Neural progenitor cell (in vitro differentiated cells): ENCODE results near the gene APCDD1L. TPM values are rescaled to one million over a fixed set of nuclear protein-coding genes. Genes with fewer than 3 reads are reported as not detected.
"Not testable (repeated sequence)": the region's sequence is repeated elsewhere in the genome, so short reads cannot be mapped to it uniquely, and the experiment has no call there.

Source experiments
- DNase-seq: peaks from one replicate; pipeline ENCODE4 v3.0.0-alpha.2; 2016; ENCODE audit warnings: low spot score
- H2AFZ ChIP-seq: fragments of 200-600 bp; sonication (generic); replicated peaks from 2 replicates; pipeline ENCODE4 v1.6.1; 2016; ENCODE audit warnings: antibody characterized with exemption
- H3F3A ChIP-seq: fragments of 200-600 bp; sonication (generic); 2 replicates; pipeline ENCODE4 v1.6.1; 2016; ENCODE audit warnings: antibody characterized with exemption, low read depth
- H3K27ac ChIP-seq: fragments of 200-600 bp; sonication (generic); 2 replicates; pipeline ENCODE4 v1.5.1; 2016; ENCODE audit warnings: mild to moderate bottlenecking
- H3K27me3 ChIP-seq: fragments of 200-600 bp; sonication (generic); 2 replicates; pipeline ENCODE4 v1.6.1; 2016; ENCODE audit warnings: mild to moderate bottlenecking, moderate library complexity
- H3K36me3 ChIP-seq: fragments of 200-600 bp; sonication (generic); 2 replicates; pipeline ENCODE4 v1.5.1; 2016
- H3K4me1 ChIP-seq: fragments of 200-600 bp; sonication (generic); 2 replicates; pipeline ENCODE4 v1.6.1; 2016; ENCODE audit warnings: mixed run types
- H3K4me2 ChIP-seq: fragments of 200-600 bp; sonication (generic); 2 replicates; pipeline ENCODE4 v1.6.1; 2016
- H3K4me3 ChIP-seq: fragments of 200-600 bp; sonication (generic); 2 replicates; pipeline ENCODE4 v1.5.1; 2016
- H3K79me2 ChIP-seq: fragments of 200-600 bp; sonication (generic); 2 replicates; pipeline ENCODE4 v1.6.1; 2016; ENCODE audit warnings: low read depth
- H3K9ac ChIP-seq: fragments of 200-600 bp; sonication (generic); 2 replicates; pipeline ENCODE4 v1.6.1; 2016
- H3K9me3 ChIP-seq: fragments of 200-600 bp; sonication (generic); 2 replicates; pipeline ENCODE4 v1.5.1; 2016; ENCODE audit warnings: low read depth
- H4K20me1 ChIP-seq: fragments of 200-600 bp; sonication (generic); 2 replicates; pipeline ENCODE4 v1.6.1; 2016; ENCODE audit warnings: low read depth
- H3K27ac Mint-ChIP-seq: 3 replicates; pipeline ENCODE4 v1.8.0; 2021; ENCODE audit warnings: mixed read lengths
- H3K27me3 Mint-ChIP-seq: 2 replicates; pipeline ENCODE4 v1.8.0; 2022; ENCODE audit warnings: low read depth, mild to moderate bottlenecking, inconsistent platforms, moderate library complexity, mixed read lengths; ENCODE audit not compliant: insufficient read depth
- H3K36me3 Mint-ChIP-seq: 3 replicates; pipeline ENCODE4 v1.8.0; 2021; ENCODE audit warnings: mixed read lengths
- H3K4me1 Mint-ChIP-seq: 3 replicates; pipeline ENCODE4 v1.8.0; 2021; ENCODE audit warnings: mixed read lengths
- H3K4me3 Mint-ChIP-seq: 3 replicates; pipeline ENCODE4 v1.8.0; 2021; ENCODE audit warnings: mild to moderate bottlenecking, moderate library complexity, mixed read lengths
- H3K9me3 Mint-ChIP-seq: 3 replicates; pipeline ENCODE4 v1.8.0; 2020; ENCODE audit warnings: mixed read lengths
- EZH2 ChIP-seq: fragments of 200-600 bp; sonication (generic); IDR thresholded peaks from 2 replicates; pipeline ENCODE4 v1.6.1; 2017; ENCODE audit warnings: antibody characterized with exemption, mild to moderate bottlenecking, moderate library complexity
- EZH2phosphoT487 ChIP-seq: fragments of 200-600 bp; sonication (generic); IDR thresholded peaks from 2 replicates; pipeline ENCODE4 v1.6.1; 2017; ENCODE audit warnings: antibody characterized with exemption
- total RNA-seq: library from RNA; depleted of rRNA; stranded (reverse); fragments of >200 nt; gene quantifications from 2 replicates; pipeline ENCODE4 v1.2.3, GENCODE V29; 2015; ENCODE audit warnings: low replicate concordance
- TF ChIP-seq, protein P1 (sequence below): fragments of 200-600 bp; sonication (generic); IDR thresholded peaks from 2 replicates; pipeline ENCODE4 v1.5.1; 2017; ENCODE audit warnings: antibody characterized with exemption, mild to moderate bottlenecking

Gene APCDD1L
- total RNA-seq, 1 donor from 2014 or later = not detected

DNA sequence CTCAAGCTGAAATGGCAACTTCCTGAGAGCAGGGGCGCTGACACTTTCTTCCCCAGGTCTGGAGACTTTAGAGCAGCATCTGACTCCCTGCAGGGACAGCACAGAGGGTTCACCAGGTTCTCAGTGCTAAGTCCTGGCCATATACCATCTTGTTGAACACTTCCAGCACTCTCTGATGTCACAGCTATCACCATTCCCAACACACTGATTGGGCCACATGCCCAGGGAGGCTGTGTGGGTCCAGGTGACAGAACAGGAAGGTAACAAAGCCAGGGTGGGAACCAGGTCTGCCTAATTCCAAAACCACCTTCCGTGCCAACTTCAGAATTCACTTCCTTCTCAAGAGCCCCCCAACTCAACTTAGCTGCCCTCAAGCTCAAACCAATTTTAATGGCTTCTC lies 4.3 kb downstream of the APCDD1L start:
- no peaks in the 10 kb centered on the region for H3K4me1 Mint-ChIP-seq
- H3K27ac ChIP-seq = no peak overlapping the region
- no peak for TF ChIP-seq EZH2
- no peak for TF ChIP-seq EZH2phosphoT487
- TF ChIP-seq, protein P1, sequence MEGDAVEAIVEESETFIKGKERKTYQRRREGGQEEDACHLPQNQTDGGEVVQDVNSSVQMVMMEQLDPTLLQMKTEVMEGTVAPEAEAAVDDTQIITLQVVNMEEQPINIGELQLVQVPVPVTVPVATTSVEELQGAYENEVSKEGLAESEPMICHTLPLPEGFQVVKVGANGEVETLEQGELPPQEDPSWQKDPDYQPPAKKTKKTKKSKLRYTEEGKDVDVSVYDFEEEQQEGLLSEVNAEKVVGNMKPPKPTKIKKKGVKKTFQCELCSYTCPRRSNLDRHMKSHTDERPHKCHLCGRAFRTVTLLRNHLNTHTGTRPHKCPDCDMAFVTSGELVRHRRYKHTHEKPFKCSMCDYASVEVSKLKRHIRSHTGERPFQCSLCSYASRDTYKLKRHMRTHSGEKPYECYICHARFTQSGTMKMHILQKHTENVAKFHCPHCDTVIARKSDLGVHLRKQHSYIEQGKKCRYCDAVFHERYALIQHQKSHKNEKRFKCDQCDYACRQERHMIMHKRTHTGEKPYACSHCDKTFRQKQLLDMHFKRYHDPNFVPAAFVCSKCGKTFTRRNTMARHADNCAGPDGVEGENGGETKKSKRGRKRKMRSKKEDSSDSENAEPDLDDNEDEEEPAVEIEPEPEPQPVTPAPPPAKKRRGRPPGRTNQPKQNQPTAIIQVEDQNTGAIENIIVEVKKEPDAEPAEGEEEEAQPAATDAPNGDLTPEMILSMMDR = no peak
- H3K27ac Mint-ChIP-seq = no peak overlapping the region
- H3F3A ChIP-seq = no peaks in the 10 kb centered on the region
- H3K9ac ChIP-seq = no peak overlapping the region
- H2AFZ ChIP-seq = no peak overlapping the region
- no peak overlapping the region for H3K4me3 ChIP-seq
- no peak overlapping the region for H3K4me2 ChIP-seq
- H3K27me3 Mint-ChIP-seq = peaks cover 30% of the 10 kb centered on the region
- no peaks in the 10 kb centered on the region for H4K20me1 ChIP-seq
- H3K4me3 Mint-ChIP-seq = no peak overlapping the region
- H3K27me3 ChIP-seq = peaks cover 43% of the 10 kb centered on the region
- H3K36me3 Mint-ChIP-seq = no peaks in the 10 kb centered on the region
- DNase-seq = no peak
- peaks cover 12% of the 10 kb centered on the region for H3K9me3 Mint-ChIP-seq
- H3K4me1 ChIP-seq = no peaks in the 10 kb centered on the region
- no peaks in the 10 kb centered on the region for H3K79me2 ChIP-seq
- H3K36me3 ChIP-seq = no peaks in the 10 kb centered on the region
- no peaks in the 10 kb centered on the region for H3K9me3 ChIP-seq

DNA sequence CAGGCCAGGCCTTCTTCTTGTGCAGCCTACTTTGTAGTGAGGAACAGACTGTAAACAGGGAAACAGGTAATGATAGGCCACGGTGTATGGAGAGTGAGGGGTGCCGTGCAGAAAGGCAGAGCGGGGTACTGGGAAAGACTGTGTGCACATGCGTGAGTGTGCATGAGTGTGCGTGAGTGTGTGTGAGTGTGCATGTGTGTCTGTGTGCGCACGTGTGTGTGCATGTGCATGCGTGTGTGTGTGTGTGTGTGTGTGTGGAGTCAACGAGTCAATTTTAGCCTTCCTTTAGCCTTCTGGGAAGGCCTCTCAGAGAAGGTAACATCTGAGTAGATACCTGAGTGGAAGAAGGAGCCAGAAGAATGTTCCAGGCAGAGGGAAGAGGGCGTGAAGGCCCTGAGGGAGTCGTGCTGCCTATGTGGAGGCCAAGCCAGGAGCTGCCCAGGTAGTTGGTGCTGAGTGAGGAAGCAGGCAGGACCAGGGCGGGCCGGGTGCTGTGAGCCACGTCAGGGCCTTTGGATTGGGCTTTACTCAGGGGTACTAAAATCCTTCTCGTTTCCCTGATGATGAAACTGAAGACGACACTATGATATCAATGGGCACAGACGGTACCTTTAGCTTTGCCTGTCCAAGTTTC lies 6.3 kb downstream of the APCDD1L start:
- Histone ChIP-seq H3K4me2 (no peak overlapping the region), H3K4me1 (no peaks in the 10 kb centered on the region), H2AFZ (no peak overlapping the region), H3F3A (no peaks in the 10 kb centered on the region), H3K9ac (no peak overlapping the region), H3K27ac (no peak overlapping the region), H3K36me3 (no peaks in the 10 kb centered on the region), H3K4me3 (no peak overlapping the region), H3K27me3 (peaks cover 23% of the 10 kb centered on the region), H4K20me1 (no peaks in the 10 kb centered on the region), H3K9me3 (no peaks in the 10 kb centered on the region), H3K79me2 (no peaks in the 10 kb centered on the region)
- Mint-ChIP-seq H3K9me3 (peaks cover 26% of the 10 kb centered on the region), H3K27me3 (peaks cover 23% of the 10 kb centered on the region), H3K36me3 (no peaks in the 10 kb centered on the region), H3K27ac (no peak overlapping the region), H3K4me1 (no peaks in the 10 kb centered on the region), H3K4me3 (no peak overlapping the region)
- TF ChIP-seq, protein P1 = no peak
- TF ChIP-seq EZH2 (no peak), EZH2phosphoT487 (no peak)
- DNase-seq = no peak

DNA sequence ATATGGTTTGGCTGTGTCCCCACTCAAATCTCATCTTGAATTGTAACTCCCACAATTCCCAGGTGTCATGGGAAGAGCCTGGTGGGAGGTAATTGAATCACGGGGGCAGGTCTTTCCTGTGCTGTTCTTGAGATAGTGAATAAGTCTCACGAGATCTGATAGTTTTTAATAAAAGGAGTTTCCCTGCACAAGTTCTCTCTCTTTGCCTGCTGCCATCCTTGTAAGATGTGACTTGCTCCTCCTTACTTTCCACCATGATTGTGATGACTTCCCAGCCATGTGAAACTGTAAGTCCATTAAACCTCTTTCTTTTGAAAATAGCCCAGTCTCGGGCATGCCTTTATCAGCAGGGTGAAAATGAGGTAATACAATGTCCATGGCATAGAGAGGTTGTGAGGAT lies 8.2 kb downstream of the APCDD1L start:
- H3K27ac ChIP-seq, DNase-seq, H2AFZ ChIP-seq, H3K79me2 ChIP-seq, H4K20me1 ChIP-seq, H3F3A ChIP-seq, H3K36me3 ChIP-seq, H3K4me1 Mint-ChIP-seq, H3K4me1 ChIP-seq, H3K4me3 Mint-ChIP-seq, H3K9ac ChIP-seq, H3K9me3 ChIP-seq, H3K27me3 ChIP-seq, H3K4me2 ChIP-seq, H3K27ac Mint-ChIP-seq, H3K4me3 ChIP-seq, H3K36me3 Mint-ChIP-seq: not testable (repeated sequence)
- Mint-ChIP-seq H3K9me3 (peaks cover 31% of the 10 kb centered on the region), H3K27me3 (peaks cover 11% of the 10 kb centered on the region)

DNA sequence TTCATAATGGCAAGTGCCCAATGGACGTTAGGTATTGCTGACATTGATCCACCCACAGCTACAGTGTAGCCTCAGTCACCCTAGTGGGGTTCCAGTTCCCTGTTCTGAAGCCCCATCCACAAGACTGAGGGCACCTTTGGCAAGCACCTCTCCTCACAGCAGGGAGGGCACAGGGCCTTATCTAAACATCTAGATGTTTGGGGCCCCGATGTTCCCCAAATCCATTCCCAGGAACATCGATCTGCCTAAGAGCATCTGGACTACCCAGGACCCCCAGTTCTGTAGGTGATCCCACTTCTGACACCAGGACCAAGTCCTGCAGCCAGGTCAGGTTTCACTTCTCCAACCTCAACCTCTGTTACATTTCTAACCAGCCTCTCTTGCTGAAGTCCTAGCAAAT lies 10.6 kb downstream of the APCDD1L start:
- H3K4me1 Mint-ChIP-seq = no peaks in the 10 kb centered on the region
- H3K36me3 ChIP-seq = no peaks in the 10 kb centered on the region
- no peaks in the 10 kb centered on the region for H3F3A ChIP-seq
- no peak overlapping the region for H3K27ac ChIP-seq
- H3K9me3 ChIP-seq = no peaks in the 10 kb centered on the region
- H3K36me3 Mint-ChIP-seq = no peaks in the 10 kb centered on the region
- H2AFZ ChIP-seq = no peak overlapping the region
- H3K9me3 Mint-ChIP-seq = peaks cover 43% of the 10 kb centered on the region
- no peak overlapping the region for H3K27ac Mint-ChIP-seq
- H3K4me1 ChIP-seq = no peaks in the 10 kb centered on the region
- H3K27me3 Mint-ChIP-seq = peaks cover 11% of the 10 kb centered on the region
- no peak overlapping the region for H3K4me2 ChIP-seq
- no peaks in the 10 kb centered on the region for H4K20me1 ChIP-seq
- H3K27me3 ChIP-seq = no peaks in the 10 kb centered on the region
- H3K9ac ChIP-seq = no peak overlapping the region
- no peak for DNase-seq
- no peak overlapping the region for H3K4me3 ChIP-seq
- no peak overlapping the region for H3K4me3 Mint-ChIP-seq
- H3K79me2 ChIP-seq = no peaks in the 10 kb centered on the region
- no peak for TF ChIP-seq EZH2phosphoT487
- TF ChIP-seq, protein P1 = no peak
- TF ChIP-seq EZH2 = no peak
